Ascending aorta (tissue), 2 donors: Measurements from ENCODE around the gene MPG. TPM values are rescaled to one million over a fixed set of nuclear protein-coding genes. Genes with fewer than 3 reads are reported as not detected.

Experiments used
- DNase-seq, 2 donors: peaks; one replicate each; pipeline ENCODE4 v3.0.0-alpha.2; 2019; ENCODE audit warnings: low spot score in 2 of 2
- H3K27ac ChIP-seq, 2 donors: fragments of 200-600 bp; sonication (generic); one replicate each; pipeline ENCODE4 v1.5.1; 2016 to 2017; ENCODE audit warnings: mild to moderate bottlenecking in 1 of 2
- H3K27me3 ChIP-seq: fragments of 200-600 bp; sonication (generic); one replicate; pipeline ENCODE4 v1.5.1; 2017
- H3K36me3 ChIP-seq, 2 donors: fragments of 200-600 bp; sonication (generic); one replicate each; pipeline ENCODE4 v1.5.1; 2016
- H3K4me1 ChIP-seq, 2 donors: fragments of 200-600 bp; sonication (generic); one replicate each; pipeline ENCODE4 v1.5.1; 2016 to 2017; ENCODE audit warnings: mild to moderate bottlenecking in 1 of 2
- H3K4me3 ChIP-seq, 2 donors: fragments of 200-600 bp; sonication (generic); one replicate each; pipeline ENCODE4 v1.5.1; 2016 to 2017; ENCODE audit warnings: mild to moderate bottlenecking in 1 of 2
- H3K9me3 ChIP-seq, 2 donors: fragments of 200-600 bp; sonication (generic); one replicate each; pipeline ENCODE4 v1.5.1; 2016
- CTCF ChIP-seq, 3 experiments: fragments of 200-600 bp in 2 of 3; fragments of 450-650 bp in 1 of 3; sonication (generic) in 2 of 3; IDR thresholded peaks; one replicate each; pipeline ENCODE4 v1.5.1; 2016 to 2019; ENCODE audit warnings: antibody characterized with exemption in 3 of 3, mild to moderate bottlenecking in 1 of 3, moderate library complexity in 1 of 3
- intact Hi-C: fragments of 100-400 bp; cut with DNase I; formaldehyde crosslinking; loops from one replicate; pipeline ENCODE4 v1.15.1; 2023
- total RNA-seq: library from RNA; depleted of rRNA; stranded (reverse); fragments of >200 nt; gene quantifications from one replicate; pipeline ENCODE4 v1.1.0, GENCODE V29; 2016

The MPG gene
- total RNA-seq, 1 donor from 2014 or later: 406 TPM

- Histone ChIP-seq H3K9me3 (no peaks in the 10 kb centered on the region), H3K27ac (no peak overlapping the region), H3K36me3 (peaks cover 48 to 62% of the 10 kb centered on the region in 2 donors), H3K4me3 (no peak overlapping the region), H3K4me1 (peaks cover 0 to 6% of the 10 kb centered on the region in 2 donors), H3K27me3 (no peaks in the 10 kb centered on the region)
- no peak for TF ChIP-seq CTCF (IDR thresholded peaks at IDR 0.05)
- intact Hi-C loops: no loop called here
- no peak for DNase-seq
Measured at GRCh38 chr16:56231-56927, 21.6 kb upstream of the MPG start.

- DNase-seq: no peak
- Histone ChIP-seq H3K27me3 (no peaks in the 10 kb centered on the region), H3K27ac (no peak overlapping the region), H3K4me3 (no peak overlapping the region), H3K4me1 (peaks cover 0 to 6% of the 10 kb centered on the region in 2 donors), H3K9me3 (no peaks in the 10 kb centered on the region), H3K36me3 (peaks cover 61 to 75% of the 10 kb centered on the region in 2 donors)
- intact Hi-C loops: no loop called here
- TF ChIP-seq CTCF (IDR thresholded peaks at IDR 0.05): no peak
Measured at GRCh38 chr16:57711-58110, 20.3 kb upstream of the MPG start.

GRCh38 chr16:58491-59439, 19.3 kb upstream of the MPG start:
- no peak for DNase-seq
- intact Hi-C loops: no loop called here

GRCh38 chr16:59440-60059, 18.5 kb upstream of the MPG start:
- H3K36me3 ChIP-seq: peaks cover 80 to 94% of the 10 kb centered on the region in 2 donors
- no peaks in the 10 kb centered on the region for H3K9me3 ChIP-seq
- no peak for DNase-seq
- H3K27me3 ChIP-seq: no peaks in the 10 kb centered on the region
- H3K27ac ChIP-seq: no peak overlapping the region
- intact Hi-C loops: no loop called here
- H3K4me1 ChIP-seq: no peaks in the 10 kb centered on the region
- TF ChIP-seq CTCF (IDR thresholded peaks at IDR 0.05): no peak
- H3K4me3 ChIP-seq: no peak overlapping the region

More at GRCh38 chr16:58491-59439, 19.3 kb upstream of the MPG start:
- H3K9me3 ChIP-seq: no peaks in the 10 kb centered on the region
- peaks cover 0 to 6% of the 10 kb centered on the region in 2 donors for H3K4me1 ChIP-seq
- no peak overlapping the region for H3K27ac ChIP-seq
- peaks cover 72 to 86% of the 10 kb centered on the region in 2 donors for H3K36me3 ChIP-seq
- H3K27me3 ChIP-seq: no peaks in the 10 kb centered on the region
- no peak for TF ChIP-seq CTCF (IDR thresholded peaks at IDR 0.05)
- H3K4me3 ChIP-seq: no peak overlapping the region

GRCh38 chr16:60166-60565, 17.9 kb upstream of the MPG start:
- no peaks in the 10 kb centered on the region for H3K4me1 ChIP-seq
- intact Hi-C loops: no loop called here
- TF ChIP-seq CTCF (IDR thresholded peaks at IDR 0.05): no peak
- no peak for DNase-seq
- H3K9me3 ChIP-seq: no peaks in the 10 kb centered on the region
- H3K4me3 ChIP-seq: no peak overlapping the region
- H3K36me3 ChIP-seq: peaks cover 83 to 98% of the 10 kb centered on the region in 2 donors
- no peak overlapping the region for H3K27ac ChIP-seq
- no peaks in the 10 kb centered on the region for H3K27me3 ChIP-seq
